ENCODE data around the gene CATSPER3.

- no peak for TF ChIP-seq POLR2A (IDR thresholded peaks at IDR 0.05)
- TF ChIP-seq, protein P1, sequence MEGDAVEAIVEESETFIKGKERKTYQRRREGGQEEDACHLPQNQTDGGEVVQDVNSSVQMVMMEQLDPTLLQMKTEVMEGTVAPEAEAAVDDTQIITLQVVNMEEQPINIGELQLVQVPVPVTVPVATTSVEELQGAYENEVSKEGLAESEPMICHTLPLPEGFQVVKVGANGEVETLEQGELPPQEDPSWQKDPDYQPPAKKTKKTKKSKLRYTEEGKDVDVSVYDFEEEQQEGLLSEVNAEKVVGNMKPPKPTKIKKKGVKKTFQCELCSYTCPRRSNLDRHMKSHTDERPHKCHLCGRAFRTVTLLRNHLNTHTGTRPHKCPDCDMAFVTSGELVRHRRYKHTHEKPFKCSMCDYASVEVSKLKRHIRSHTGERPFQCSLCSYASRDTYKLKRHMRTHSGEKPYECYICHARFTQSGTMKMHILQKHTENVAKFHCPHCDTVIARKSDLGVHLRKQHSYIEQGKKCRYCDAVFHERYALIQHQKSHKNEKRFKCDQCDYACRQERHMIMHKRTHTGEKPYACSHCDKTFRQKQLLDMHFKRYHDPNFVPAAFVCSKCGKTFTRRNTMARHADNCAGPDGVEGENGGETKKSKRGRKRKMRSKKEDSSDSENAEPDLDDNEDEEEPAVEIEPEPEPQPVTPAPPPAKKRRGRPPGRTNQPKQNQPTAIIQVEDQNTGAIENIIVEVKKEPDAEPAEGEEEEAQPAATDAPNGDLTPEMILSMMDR (IDR thresholded peaks at IDR 0.05), result no peak
These were observed 67.9 kb downstream of the CATSPER3 start for GRCh38 chr5:135035678-135036030.
